ENCODE data around the gene ASPA.

Gene ASPA

GRCh38 chr17:3501344-3501743 lies 25.5 kb downstream of the ASPA start:
- CTCF ChIA-PET: interaction anchor here (0.6 to 1.0 kb wide), 2 partner anchors 27 to 208 kb away, joined by 3 read pairs; no protein-coding TSS in a partner anchor
- TF ChIP-seq ZNF350 (tag by site-specific recombination; IDR thresholded peaks at IDR 0.05): no peak
- no peak for TF ChIP-seq ZBTB7A (tag by site-specific recombination; IDR thresholded peaks at IDR 0.05; ENCODE audit: low read depth)
- no peak for TF ChIP-seq TRIM28 (IDR thresholded peaks at IDR 0.05; ENCODE audit: borderline replicate concordance, low read length)
- TF ChIP-seq ZNF221 (tag by site-specific recombination; IDR thresholded peaks at IDR 0.05; ENCODE audit: borderline replicate concordance): no peak
- no peak for TF ChIP-seq ZNF184 (tag by site-specific recombination; IDR thresholded peaks at IDR 0.05)
- no peak for TF ChIP-seq ZNF830 (tag by site-specific recombination; IDR thresholded peaks at IDR 0.05; ENCODE audit: low read depth)
- no peak for TF ChIP-seq SALL2 (tag by site-specific recombination; IDR thresholded peaks at IDR 0.05; ENCODE audit: borderline replicate concordance)
- no peak for TF ChIP-seq ZNF26 (tag by site-specific recombination; IDR thresholded peaks at IDR 0.05)
- no peak for TF ChIP-seq ZNF423 (tag by site-specific recombination; IDR thresholded peaks at IDR 0.05)
- H3K9me3 ChIP-seq (ENCODE audit: control insufficient read depth, insufficient read depth, low read depth, low read length): no peaks in the 10 kb centered on the region
- H3K4me1 ChIP-seq (ENCODE audit: control insufficient read depth, insufficient read depth, low read length): no peaks in the 10 kb centered on the region
- POLR2A ChIA-PET: no interaction called here
- no peak overlapping the region for H3K4me3 ChIP-seq (ENCODE audit: low read depth, low read length)
- no peaks in the 10 kb centered on the region for H3K36me3 ChIP-seq (ENCODE audit: control insufficient read depth in 2 of 2, insufficient read depth in 1 of 2, low read length in 2 of 2)
- no peak overlapping the region for H3K27ac ChIP-seq (ENCODE audit: extremely low read depth, low read depth, low read length)

- Histone ChIP-seq H3K4me1 (ENCODE audit: control insufficient read depth, insufficient read depth, low read length) (no peaks in the 10 kb centered on the region), H3K4me3 (ENCODE audit: low read depth, low read length) (no peak overlapping the region), H3K9me3 (ENCODE audit: control insufficient read depth, insufficient read depth, low read depth, low read length) (no peaks in the 10 kb centered on the region), H3K36me3 (ENCODE audit: control insufficient read depth in 2 of 2, insufficient read depth in 1 of 2, low read length in 2 of 2) (no peaks in the 10 kb centered on the region), H3K27ac (ENCODE audit: extremely low read depth, low read depth, low read length) (no peak overlapping the region)
- ChIA-PET POLR2A (no interaction called here), CTCF (no interaction called here)
- TF ChIP-seq ZNF501 (tag by site-specific recombination; IDR thresholded peaks at IDR 0.05): no peak
- TF ChIP-seq ZBTB10 (tag by site-specific recombination; IDR thresholded peaks at IDR 0.05): no peak
- TF ChIP-seq SP7 (tag by site-specific recombination; IDR thresholded peaks at IDR 0.05): no peak
These were observed 26.7 kb downstream of the ASPA start for GRCh38 chr17:3502466-3502865.

- no peaks in the 10 kb centered on the region for H3K9me3 ChIP-seq (ENCODE audit: control insufficient read depth, insufficient read depth, low read depth, low read length)
- no peaks in the 10 kb centered on the region for H3K4me1 ChIP-seq (ENCODE audit: control insufficient read depth, insufficient read depth, low read length)
- POLR2A ChIA-PET: no interaction called here
- no peaks in the 10 kb centered on the region for H3K36me3 ChIP-seq (ENCODE audit: control insufficient read depth in 2 of 2, insufficient read depth in 1 of 2, low read length in 2 of 2)
- CTCF ChIA-PET: interaction anchor here (0.6 kb wide), 1 partner anchor 452 kb away, joined by 3 read pairs; no protein-coding TSS in a partner anchor
- H3K4me3 ChIP-seq (ENCODE audit: low read depth, low read length): no peak overlapping the region
- H3K27ac ChIP-seq (ENCODE audit: extremely low read depth, low read depth, low read length): no peak overlapping the region
- TF ChIP-seq SCRT2 (tag by site-specific recombination; IDR thresholded peaks at IDR 0.05) (no peak), ZNF791 (tag by site-specific recombination; IDR thresholded peaks at IDR 0.05) (no peak), ZNF571 (tag by site-specific recombination; IDR thresholded peaks at IDR 0.05) (no peak), CTCF (tag by site-specific recombination; IDR thresholded peaks at IDR 0.05) (no peak), ZBTB17 (tag by site-specific recombination; IDR thresholded peaks at IDR 0.05) (no peak), ZNF777 (tag by site-specific recombination; IDR thresholded peaks at IDR 0.05; ENCODE audit: borderline replicate concordance) (no peak), ZNF223 (tag by site-specific recombination; IDR thresholded peaks at IDR 0.05) (no peak), ZNF645 (tag by site-specific recombination; IDR thresholded peaks at IDR 0.05) (no peak), PRDM4 (tag by site-specific recombination; IDR thresholded peaks at IDR 0.05) (no peak), ZNF48 (tag by site-specific recombination; IDR thresholded peaks at IDR 0.05) (no peak)
These were observed 27.5 kb downstream of the ASPA start for GRCh38 chr17:3503285-3503684.
